ENCODE results near the gene TSPAN18.

- TF ChIP-seq, protein P1, sequence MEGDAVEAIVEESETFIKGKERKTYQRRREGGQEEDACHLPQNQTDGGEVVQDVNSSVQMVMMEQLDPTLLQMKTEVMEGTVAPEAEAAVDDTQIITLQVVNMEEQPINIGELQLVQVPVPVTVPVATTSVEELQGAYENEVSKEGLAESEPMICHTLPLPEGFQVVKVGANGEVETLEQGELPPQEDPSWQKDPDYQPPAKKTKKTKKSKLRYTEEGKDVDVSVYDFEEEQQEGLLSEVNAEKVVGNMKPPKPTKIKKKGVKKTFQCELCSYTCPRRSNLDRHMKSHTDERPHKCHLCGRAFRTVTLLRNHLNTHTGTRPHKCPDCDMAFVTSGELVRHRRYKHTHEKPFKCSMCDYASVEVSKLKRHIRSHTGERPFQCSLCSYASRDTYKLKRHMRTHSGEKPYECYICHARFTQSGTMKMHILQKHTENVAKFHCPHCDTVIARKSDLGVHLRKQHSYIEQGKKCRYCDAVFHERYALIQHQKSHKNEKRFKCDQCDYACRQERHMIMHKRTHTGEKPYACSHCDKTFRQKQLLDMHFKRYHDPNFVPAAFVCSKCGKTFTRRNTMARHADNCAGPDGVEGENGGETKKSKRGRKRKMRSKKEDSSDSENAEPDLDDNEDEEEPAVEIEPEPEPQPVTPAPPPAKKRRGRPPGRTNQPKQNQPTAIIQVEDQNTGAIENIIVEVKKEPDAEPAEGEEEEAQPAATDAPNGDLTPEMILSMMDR (conservative IDR thresholded peaks at IDR 0.05; ENCODE audit: low read length): no peak
- no peak for TF ChIP-seq EZH2phosphoT487 (IDR thresholded peaks at IDR 0.05; ENCODE audit: borderline replicate concordance)
Observed at GRCh38 chr11:44920451-44920850, 193.7 kb downstream of the TSPAN18 start.
